K562 (cell line): ENCODE results near the gene TAT. TPM values are rescaled to one million over a fixed set of nuclear protein-coding genes. Genes with fewer than 3 reads are reported as not detected.

ENCODE experiments used
- ATAC-seq: fragments of 200-7000 bp; cut with Tn5 transposase; 3 replicates; pipeline ENCODE4 v1.9.1; 2020; ENCODE audit warnings: moderate library complexity
- BruUV-seq: library from RNA; stranded (reverse); fragments of 400-500 nt; replicated peaks from 2 replicates; lab custom pipeline; 2021; lab: Mats Ljungman, UMichigan
- CTCF ChIA-PET: fragments of 300-600 bp; formaldehyde crosslinking; extraction: SDS; loops from one replicate; lab custom pipeline; 2021; ENCODE audit warnings: low intra/inter-chr PET ratio; lab: Yijun Ruan, JAX
- POLR2A ChIA-PET: fragments of 300-600, 350-650 bp; sonication (Branson Sonifier 250); formaldehyde crosslinking; extraction: SDS; loops from one replicate; lab custom pipeline; 2021; ENCODE audit warnings: antibody characterized with exemption, inconsistent platforms; lab: Yijun Ruan, JAX
- DNase-seq, 4 experiments: peaks; one replicate each; pipeline versions ENCODE4 v3.0.0 to v3.0.0-alpha.2; 2011 to 2018; ENCODE audit warnings: low spot score in 3 of 4, mixed read lengths in 3 of 4; ENCODE audit errors: extremely low read depth in 1 of 4
- FAIRE-seq: peaks from 2 replicates; lab custom pipeline; 2011; peaks lifted over from hg19 to GRCh38; lab: Jason Lieb, UNC
- H2AFZ ChIP-seq: 2 replicates; pipeline ENCODE4 v1.6.0; 2011; ENCODE audit warnings: low read depth, low read length, control low read depth, inconsistent platforms
- H3K27ac ChIP-seq: fragments of 200-600 bp; 3 replicates; pipeline ENCODE4 v1.8.0; 2011; ENCODE audit warnings: low read depth, mild to moderate bottlenecking, control low read depth, inconsistent platforms, low read length, moderate library complexity, mixed read lengths; ENCODE audit errors: extremely low read depth
- H3K27me3 ChIP-seq, 2 experiments: fragments of 300-600 bp in 1 of 2; 2 replicates in 1 of 2; 3 replicates in 1 of 2; pipeline versions ENCODE4 v1.6.0 to v1.8.0; 2011; ENCODE audit warnings: inconsistent platforms in 2 of 2, low read length in 2 of 2, mild to moderate bottlenecking in 1 of 2, mixed read lengths in 1 of 2, moderate library complexity in 1 of 2; ENCODE audit not compliant: control insufficient read depth in 2 of 2, insufficient read depth in 2 of 2
- H3K36me3 ChIP-seq: fragments of 300-600 bp; 3 replicates; pipeline ENCODE4 v1.8.0; 2011; ENCODE audit warnings: mild to moderate bottlenecking, low read length, inconsistent platforms; ENCODE audit not compliant: control insufficient read depth, insufficient read depth
- H3K4me1 ChIP-seq, 2 experiments: fragments of 200-600 bp in 1 of 2; replicated peaks in 1 of 2; 2 replicates in 1 of 2; 3 replicates in 1 of 2; pipeline versions ENCODE4 v1.5.1 to v1.8.0; 2011; ENCODE audit warnings: inconsistent platforms in 2 of 2, low read length in 2 of 2, mild to moderate bottlenecking in 1 of 2, mixed read lengths in 1 of 2, moderate library complexity in 1 of 2; ENCODE audit not compliant: control insufficient read depth in 2 of 2, insufficient read depth in 2 of 2
- H3K4me2 ChIP-seq: 2 replicates; pipeline ENCODE4 v1.6.1; 2011; ENCODE audit warnings: low read length, control low read depth, inconsistent platforms, mixed read lengths; ENCODE audit not compliant: insufficient read depth
- H3K4me3 ChIP-seq: fragments of 200-600 bp; sonication (generic), shearing (Covaris generic); 2 replicates; pipeline ENCODE4 v1.5.1; 2016; ENCODE audit warnings: control low read depth, inconsistent platforms
- H3K79me2 ChIP-seq: fragments of 200-600 bp; 3 replicates; pipeline ENCODE4 v1.8.0; 2011; ENCODE audit warnings: low read length, inconsistent platforms; ENCODE audit not compliant: control insufficient read depth, insufficient read depth
- H3K9ac ChIP-seq, 2 experiments: 2 replicates each; pipeline versions ENCODE4 v1.6.0 to v1.6.1; 2011; ENCODE audit warnings: low read depth in 2 of 2, low read length in 2 of 2, control low read depth in 1 of 2, inconsistent platforms in 1 of 2, mild to moderate bottlenecking in 1 of 2, mixed read lengths in 1 of 2; ENCODE audit not compliant: insufficient read depth in 1 of 2
- H3K9me1 ChIP-seq: one replicate; pipeline ENCODE4 v1.6.0; 2011; ENCODE audit warnings: inconsistent platforms, mild to moderate bottlenecking, low read length, moderate library complexity; ENCODE audit not compliant: control insufficient read depth, insufficient read depth
- H3K9me3 ChIP-seq: replicated peaks from 2 replicates; pipeline ENCODE4 v1.5.1; 2011; ENCODE audit warnings: low read depth, low read length, inconsistent platforms; ENCODE audit not compliant: control insufficient read depth, insufficient read depth
- H4K20me1 ChIP-seq: replicated peaks from 2 replicates; pipeline ENCODE4 v1.6.1; 2011; ENCODE audit warnings: low read length, inconsistent platforms, mixed read lengths; ENCODE audit not compliant: control insufficient read depth, insufficient read depth
- CEBPB ChIP-seq: fragments of 450-650 bp; IDR thresholded peaks from 2 replicates; pipeline ENCODE4 v1.6.1; 2016; ENCODE audit warnings: missing genetic modification characterization, missing compliant biosample characterization
- E4F1 ChIP-seq: fragments of 250-450 bp; sonication (Bioruptor Pico); IDR thresholded peaks from 2 replicates; pipeline ENCODE4 v1.5.0; 2021; ENCODE audit warnings: mild to moderate bottlenecking, borderline replicate concordance
- ILK ChIP-seq: fragments of 450-650 bp; IDR thresholded peaks from 2 replicates; pipeline ENCODE4 v1.6.1; 2016; ENCODE audit warnings: missing genetic modification characterization, low read depth, mild to moderate bottlenecking, missing compliant biosample characterization, moderate library complexity, borderline replicate concordance
- KAT2B ChIP-seq: IDR thresholded peaks from one replicate; pipeline ENCODE4 v1.6.1; 2012; ENCODE audit warnings: low read depth, mild to moderate bottlenecking, control low read depth, inconsistent platforms, low read length, moderate library complexity
- NFIC ChIP-seq: fragments of 450-650 bp; IDR thresholded peaks from 2 replicates; pipeline ENCODE4 v1.6.1; 2017; ENCODE audit warnings: mild to moderate bottlenecking, inconsistent platforms
- NFIX ChIP-seq: fragments of 250-450 bp; sonication (Bioruptor Pico); IDR thresholded peaks from 2 replicates; pipeline ENCODE4 v1.4.0; 2020; ENCODE audit warnings: low read depth, mild to moderate bottlenecking, moderate library complexity
- SMARCE1 ChIP-seq: fragments of 450-650 bp; IDR thresholded peaks from 2 replicates; pipeline ENCODE4 v1.7.1; 2016; ENCODE audit warnings: mild to moderate bottlenecking
- ZNF121 ChIP-seq: sonication (generic); formaldehyde crosslinking; conservative IDR thresholded peaks from 2 replicates; pipeline ENCODE4 v1.8.0; 2022; ENCODE audit warnings: missing genetic modification reagents
- ZNF277 ChIP-seq: fragments of 250-450 bp; sonication (Bioruptor Pico); IDR thresholded peaks from 2 replicates; pipeline ENCODE4 v1.8.0; 2022; ENCODE audit warnings: inconsistent platforms, mild to moderate bottlenecking, moderate library complexity, borderline replicate concordance
- ZNF511 ChIP-seq: sonication (generic); formaldehyde crosslinking; IDR thresholded peaks from 2 replicates; pipeline ENCODE4 v1.8.0; 2022; ENCODE audit warnings: mild to moderate bottlenecking, missing genetic modification reagents
- WGBS: fragments of 100-300 bp; shearing (Covaris generic); methylation state at CpG from one replicate; pipeline ENCODE4 v1.1.6; 2016; ENCODE audit warnings: low coverage, mixed read lengths; ENCODE audit not compliant: insufficient coverage; ENCODE audit errors: missing lambda C conversion rate; 5-methylcytosine and 5-hydroxymethylcytosine counted together
- in situ Hi-C: fragments of 300-500 bp; cut with MboI; formaldehyde crosslinking; loops from 4 replicates; pipeline ENCODE4 v1.15.0; 2018; ENCODE audit warnings: inconsistent platforms, mixed read lengths
- intact Hi-C: fragments of 100-400 bp; cut with micrococcal nuclease; formaldehyde crosslinking; loops from 2 replicates; pipeline ENCODE4 v1.14.2; 2022
- polyA plus RNA-seq, 8 experiments: library from polyadenylated mRNA; depleted of rRNA in 4 of 8; stranded (reverse) in 5 of 8; unstranded in 3 of 8; fragments of >200 nt; fragmentation: Nextera tagmentation in 2 of 8; fragmentation: Illumina TruSeq in 1 of 8; extraction: Ambion mirVana in 2 of 8; extraction: Trizol in 1 of 8; gene quantifications; 2 replicates each; pipeline versions ENCODE4 v1.2.1 to v1.2.3, GENCODE V29; 2011 to 2014; ENCODE audit warnings: inconsistent platforms in 1 of 8, missing spikeins in 1 of 8
- total RNA-seq, 7 experiments: library from RNA; depleted of rRNA in 6 of 7; stranded (reverse); fragments of >200 nt in 6 of 7; fragmentation: Illumina TruSeq in 2 of 7; extraction: Trizol in 2 of 7; gene quantifications; 2 replicates each; pipeline versions ENCODE4 v1.2.1 to v1.2.3, GENCODE V29; 2011 to 2021; ENCODE audit warnings: low replicate concordance in 1 of 7

TAT gene
- total and polyA plus RNA-seq, 9 of the 15 experiments (the other 6 are each of a cell fraction or from before 2014, with no cell fraction given) = 0.04 to 0.24 (median 0.04) TPM; not detected in 6

GRCh38 chr16:71526111-71526631, 50.7 kb downstream of the TAT start, which contains the start of gene CHST4 (continued):
- TF ChIP-seq ZNF277 (CRISPR knock-in tag) (no peak), ILK (no peak), SMARCE1 (no peak), ZNF511 (CRISPR knock-in tag) (no peak), ZNF121 (no peak)
- TF ChIP-seq, all 486 proteins: peak for 0

- no TSS peak for BruUV-seq
- H3K36me3 ChIP-seq = no peaks in the 10 kb centered on the region
- H3K79me2 ChIP-seq = no peaks in the 10 kb centered on the region
- H4K20me1 ChIP-seq = no peaks in the 10 kb centered on the region
- H3K4me3 ChIP-seq = no peak overlapping the region
- TF ChIP-seq ZNF121 (no peak), E4F1 (CRISPR knock-in tag) (no peak), NFIC (peak; percentile 81), CEBPB (tag) (no peak), NFIX (CRISPR knock-in tag) (peak; percentile 58), KAT2B (no peak)
- no peak overlapping the region for H3K9ac ChIP-seq
- ChIA-PET CTCF (no interaction called here), POLR2A (no interaction called here)
- no peaks in the 10 kb centered on the region for H3K4me1 ChIP-seq
- in situ Hi-C loops = no loop called here
- intact Hi-C loops = no loop called here
- H3K4me2 ChIP-seq = no peak overlapping the region
- ATAC-seq = no peak
- H3K9me1 ChIP-seq = no peaks in the 10 kb centered on the region
- no peak for FAIRE-seq
- DNase-seq = no peak
- H2AFZ ChIP-seq = no peak overlapping the region
- H3K27ac ChIP-seq = no peak overlapping the region
- H3K27me3 ChIP-seq = peaks cover 36 to 54% of the 10 kb centered on the region in 2 experiments
- H3K9me3 ChIP-seq = no peaks in the 10 kb centered on the region
- 2% methylated on average over 15 of the region's 16 CpGs for WGBS
These were observed 52.0 kb downstream of the TAT start for GRCh38 chr16:71524566-71525553.
